AG09319 (cell line): Measurements from ENCODE around the gene CEP70.
"Not testable (repeated sequence)": the region's sequence is repeated elsewhere in the genome, so short reads cannot be mapped to it uniquely, and the experiment has no call there.

Experiments used
- DNase-seq: peaks from one replicate; pipeline ENCODE4 v3.0.0-alpha.2; 2010; ENCODE audit warnings: low read depth; ENCODE audit errors: extremely low read depth
- TF ChIP-seq, protein P1 (sequence below): IDR thresholded peaks from 2 replicates; pipeline ENCODE4 v1.5.1; 2011; ENCODE audit warnings: low read depth, mild to moderate bottlenecking, inconsistent platforms, low read length, moderate library complexity

Gene CEP70

DNA sequence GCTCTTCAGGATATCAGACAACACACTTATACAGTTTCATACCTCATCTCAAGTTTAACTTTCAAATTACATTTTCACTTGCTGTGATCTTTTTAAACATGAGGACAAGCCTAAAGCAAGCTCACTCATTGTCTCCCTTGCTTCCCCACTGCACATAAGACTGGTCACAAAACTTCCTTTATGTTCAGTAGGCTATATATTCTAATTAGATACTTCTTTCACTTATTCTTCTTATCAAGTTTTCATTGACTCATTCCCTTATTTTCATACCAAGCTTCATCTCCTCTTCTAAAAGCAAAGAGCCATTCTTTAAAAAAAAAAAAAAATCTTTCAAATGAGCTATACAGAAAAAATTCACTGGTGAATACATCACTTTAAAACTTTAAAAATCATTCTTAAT lies 97.0 kb downstream of the CEP70 start:
- no peak for DNase-seq
- TF ChIP-seq, protein P1, sequence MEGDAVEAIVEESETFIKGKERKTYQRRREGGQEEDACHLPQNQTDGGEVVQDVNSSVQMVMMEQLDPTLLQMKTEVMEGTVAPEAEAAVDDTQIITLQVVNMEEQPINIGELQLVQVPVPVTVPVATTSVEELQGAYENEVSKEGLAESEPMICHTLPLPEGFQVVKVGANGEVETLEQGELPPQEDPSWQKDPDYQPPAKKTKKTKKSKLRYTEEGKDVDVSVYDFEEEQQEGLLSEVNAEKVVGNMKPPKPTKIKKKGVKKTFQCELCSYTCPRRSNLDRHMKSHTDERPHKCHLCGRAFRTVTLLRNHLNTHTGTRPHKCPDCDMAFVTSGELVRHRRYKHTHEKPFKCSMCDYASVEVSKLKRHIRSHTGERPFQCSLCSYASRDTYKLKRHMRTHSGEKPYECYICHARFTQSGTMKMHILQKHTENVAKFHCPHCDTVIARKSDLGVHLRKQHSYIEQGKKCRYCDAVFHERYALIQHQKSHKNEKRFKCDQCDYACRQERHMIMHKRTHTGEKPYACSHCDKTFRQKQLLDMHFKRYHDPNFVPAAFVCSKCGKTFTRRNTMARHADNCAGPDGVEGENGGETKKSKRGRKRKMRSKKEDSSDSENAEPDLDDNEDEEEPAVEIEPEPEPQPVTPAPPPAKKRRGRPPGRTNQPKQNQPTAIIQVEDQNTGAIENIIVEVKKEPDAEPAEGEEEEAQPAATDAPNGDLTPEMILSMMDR, result no peak

DNA sequence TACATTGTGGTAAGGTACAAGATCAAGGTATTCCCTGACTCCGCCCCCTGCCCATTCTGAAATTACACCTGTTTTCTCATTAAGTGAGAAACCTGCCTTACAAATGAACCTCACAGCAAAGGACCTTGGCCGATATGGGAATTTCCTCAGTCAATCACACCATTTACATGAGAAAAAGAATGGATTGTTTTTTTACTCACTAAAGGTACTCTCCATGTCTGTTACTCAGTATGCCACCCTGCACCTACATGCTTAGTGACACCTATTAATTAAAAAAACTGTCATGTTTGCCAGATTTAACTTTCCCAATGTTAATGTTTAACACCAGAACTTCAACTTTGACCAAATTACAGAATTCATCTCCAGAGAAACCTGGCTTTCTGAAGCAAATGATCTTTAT lies 97.6 kb downstream of the CEP70 start:
- TF ChIP-seq, protein P1, result no peak
- DNase-seq, result no peak

DNA sequence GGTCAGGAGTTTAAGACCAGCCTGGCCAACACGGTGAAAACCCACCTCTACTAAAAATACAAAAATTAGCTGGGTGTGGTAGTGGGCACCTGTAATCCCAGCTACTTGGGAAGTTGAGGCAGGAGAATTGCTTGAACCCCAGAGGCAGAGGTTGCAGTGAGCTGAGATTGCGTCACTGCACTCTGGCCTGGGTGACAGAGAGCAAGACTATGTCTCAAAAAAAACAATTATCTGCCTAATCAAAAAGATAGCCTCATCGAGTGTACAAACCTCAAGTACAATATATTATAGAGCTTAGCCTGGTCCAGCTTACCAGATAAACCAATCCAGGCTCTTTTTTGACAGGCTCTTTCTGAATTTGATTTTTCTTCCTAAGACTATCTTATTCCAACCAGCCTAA lies 98.4 kb downstream of the CEP70 start:
- not testable (repeated sequence) for DNase-seq

DNA sequence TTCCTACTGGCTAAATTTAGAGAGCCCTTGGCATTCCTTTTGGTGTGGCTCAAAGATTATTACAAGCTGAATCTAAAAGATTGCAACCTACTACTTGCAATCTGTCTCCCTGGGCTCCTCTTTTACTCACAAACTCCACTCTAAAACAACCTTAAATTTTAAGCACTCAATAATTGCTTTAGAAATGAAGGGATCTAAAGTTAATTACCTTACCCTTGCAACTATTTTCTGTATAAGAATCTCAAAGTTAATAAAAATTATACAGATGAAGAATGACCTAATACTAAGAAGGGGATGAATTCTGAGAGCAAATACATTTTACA lies 99.5 kb downstream of the CEP70 start:
- TF ChIP-seq, protein P1, result no peak
- no peak for DNase-seq

DNA sequence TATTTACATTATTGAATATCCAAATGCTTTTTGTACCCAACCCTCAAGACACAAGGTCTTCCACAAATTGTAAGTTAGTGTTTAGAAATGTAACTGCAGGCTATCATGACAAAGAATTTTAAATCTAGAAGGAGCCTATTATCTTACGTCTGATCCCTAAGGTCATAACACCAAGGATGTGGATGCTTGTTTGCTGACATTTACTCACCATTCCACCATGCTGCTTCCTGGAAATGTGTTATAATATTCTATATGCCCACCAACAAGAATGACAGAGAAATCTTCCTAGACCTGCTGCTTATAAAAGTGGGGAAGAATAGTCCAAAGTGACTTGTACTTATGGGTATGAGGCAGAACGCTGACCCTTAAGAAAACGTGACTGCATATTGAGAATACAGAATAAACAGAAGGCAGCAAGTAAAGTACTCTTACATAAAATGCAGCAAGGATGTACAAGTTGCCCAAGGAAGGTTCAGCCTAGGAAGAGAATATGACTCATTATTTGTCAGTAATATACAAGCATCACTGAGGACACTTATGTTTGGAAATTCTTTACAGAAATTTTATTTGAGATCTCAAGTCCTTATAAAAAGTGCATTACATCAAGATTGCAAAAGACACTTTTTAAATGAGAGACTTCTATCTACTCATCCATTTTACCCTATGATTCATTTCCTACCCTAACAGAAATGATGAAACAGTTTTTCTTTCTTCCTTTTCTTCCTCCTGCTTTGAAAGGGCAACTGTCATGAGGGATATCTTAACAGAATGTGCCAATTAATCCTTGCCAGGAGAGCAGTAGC lies 100.1 kb downstream of the CEP70 start:
- DNase-seq, result peak; percentile 37
- TF ChIP-seq, protein P1, result no peak

DNA sequence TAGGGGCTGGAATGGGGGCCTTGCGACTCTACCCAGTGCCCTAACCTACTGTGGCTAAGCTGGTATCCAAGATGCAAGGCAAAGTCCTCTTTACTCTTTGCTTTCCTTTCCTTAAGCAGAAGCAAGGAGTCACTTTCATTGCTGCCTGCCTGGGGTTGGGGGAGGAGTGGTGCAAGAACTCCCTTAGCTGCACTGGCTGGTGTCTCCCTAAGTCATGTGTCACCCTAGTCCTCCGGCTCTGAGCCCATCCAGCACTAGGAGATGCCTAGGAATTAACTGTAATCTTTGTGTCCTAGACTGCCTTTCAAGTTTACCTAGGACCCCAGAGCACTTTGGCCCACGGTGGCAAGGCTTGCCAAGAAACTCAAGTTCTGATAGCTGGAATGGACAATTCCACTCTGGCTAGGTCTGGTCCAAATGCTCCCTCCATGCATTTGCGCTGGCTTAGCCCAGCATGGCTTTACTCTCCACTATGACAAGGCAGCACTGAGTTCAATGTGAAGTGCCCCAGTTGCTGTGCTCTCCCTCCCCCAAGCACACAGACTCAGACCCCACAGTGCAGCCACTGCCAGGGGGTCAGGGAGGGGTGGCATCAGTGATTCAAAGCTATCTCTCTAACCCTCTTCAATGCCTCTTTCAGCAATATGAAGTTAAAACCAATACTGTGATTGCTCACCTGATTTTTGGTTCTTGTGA lies 100.9 kb downstream of the CEP70 start:
- no peak for DNase-seq
- TF ChIP-seq, protein P1, result no peak

DNA sequence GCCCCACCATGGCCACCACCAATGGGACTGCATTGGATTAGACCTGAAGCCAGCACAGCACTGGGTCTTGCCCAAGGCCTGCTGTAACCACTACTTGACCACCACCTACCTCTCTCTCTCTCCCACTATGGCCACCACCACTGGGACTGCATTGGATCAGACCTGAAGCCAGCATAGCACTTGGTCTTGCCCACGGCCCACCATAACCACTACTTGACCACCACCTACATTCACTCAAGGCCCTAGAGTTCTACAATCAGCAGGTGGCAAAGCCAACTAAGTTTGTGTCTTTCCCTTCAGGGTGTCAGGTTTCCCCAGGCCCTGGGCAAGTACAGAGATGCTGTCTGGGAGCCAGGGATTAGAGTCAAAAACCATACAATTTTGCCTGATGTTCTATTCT lies 102.1 kb downstream of the CEP70 start:
- no peak for DNase-seq
- TF ChIP-seq, protein P1, result no peak

DNA sequence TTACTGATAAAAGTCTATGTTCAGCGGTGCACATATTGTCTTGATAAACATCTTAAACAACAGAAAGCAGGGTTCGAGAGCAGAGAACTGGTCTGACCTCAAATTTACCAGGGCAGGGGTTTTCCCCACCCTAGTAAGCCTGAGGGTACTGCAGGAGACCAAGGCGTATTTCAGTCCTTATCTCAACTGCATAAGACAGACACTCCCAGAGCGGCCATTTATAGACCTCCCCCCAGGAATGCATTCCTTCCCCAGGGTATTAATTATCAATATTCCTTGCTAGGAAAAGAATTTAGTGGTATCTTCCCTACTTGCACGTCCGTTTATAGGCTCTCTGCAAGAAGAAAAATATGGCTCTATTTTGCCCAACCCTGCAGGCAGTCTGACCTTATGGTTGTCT lies 107.5 kb downstream of the CEP70 start:
- DNase-seq, result not testable (repeated sequence)

DNA sequence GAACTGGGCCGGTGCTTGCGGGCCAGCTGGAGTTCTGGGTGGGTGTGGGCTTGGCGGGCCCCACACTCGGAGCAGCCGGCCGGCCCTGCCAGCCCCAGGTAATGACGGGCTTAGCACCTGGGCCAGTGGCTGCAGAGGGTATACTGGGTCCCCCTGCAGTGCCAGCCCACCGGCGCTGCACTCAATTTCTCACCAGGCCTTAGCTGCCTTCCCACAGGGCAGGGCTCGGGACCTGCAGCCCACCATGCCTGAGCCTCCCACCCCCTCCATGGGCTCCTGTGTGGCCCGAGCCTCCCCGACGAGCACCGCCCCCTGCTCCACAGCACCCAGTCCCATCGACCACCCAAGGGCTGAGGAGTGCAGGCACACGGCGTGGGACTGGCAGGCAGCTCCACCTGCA lies 109.4 kb downstream of the CEP70 start:
- not testable (repeated sequence) for DNase-seq
